Measurements from ENCODE around the gene RHBDL1.

RHBDL1 gene

DNA sequence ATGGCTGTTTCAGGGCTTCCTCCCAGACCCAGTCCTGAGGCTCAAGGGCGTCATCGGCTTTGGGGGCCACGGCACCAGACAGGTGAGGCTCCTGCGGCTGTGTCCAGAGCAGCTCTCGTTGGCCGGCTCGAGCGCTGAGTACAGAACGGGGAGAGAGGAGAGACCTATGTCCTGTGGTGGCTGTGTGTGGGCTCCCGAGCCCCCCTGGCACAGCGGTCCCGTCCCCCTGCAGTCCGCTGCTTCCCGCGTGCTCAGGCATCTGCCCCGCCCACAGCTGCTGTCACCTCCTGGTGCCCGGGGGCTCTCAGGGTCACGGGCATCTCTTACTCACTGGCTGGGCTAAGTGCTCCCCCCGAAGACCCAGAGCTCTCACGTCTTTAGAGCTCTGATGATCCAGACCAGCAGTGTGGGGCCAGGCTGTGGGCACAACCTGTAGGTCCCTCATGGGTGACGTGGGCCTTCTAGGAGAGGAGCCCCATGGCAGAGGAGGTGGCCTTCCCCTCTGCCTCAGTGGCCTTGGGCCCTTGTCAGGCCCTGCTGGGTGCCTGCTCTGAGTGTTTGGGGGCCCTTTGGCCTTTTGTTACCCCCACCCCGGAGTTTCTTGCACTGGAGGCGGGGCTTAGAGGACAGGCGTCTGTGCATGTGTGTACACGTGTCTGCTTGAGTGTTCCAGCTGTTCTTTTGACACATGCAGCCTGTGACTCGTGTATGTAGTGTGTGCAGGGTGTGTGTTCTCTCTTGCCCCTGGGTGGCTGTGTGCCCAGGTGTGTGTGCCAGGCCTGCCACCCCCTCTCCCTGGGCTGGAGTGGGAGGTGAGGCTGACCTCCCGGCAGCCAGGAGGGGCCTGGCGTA lies 22.8 kb upstream of the RHBDL1 start:
- no peak for DNase-seq (ENCODE audit: low read depth in 1 of 2, low spot score in 1 of 2)

DNA sequence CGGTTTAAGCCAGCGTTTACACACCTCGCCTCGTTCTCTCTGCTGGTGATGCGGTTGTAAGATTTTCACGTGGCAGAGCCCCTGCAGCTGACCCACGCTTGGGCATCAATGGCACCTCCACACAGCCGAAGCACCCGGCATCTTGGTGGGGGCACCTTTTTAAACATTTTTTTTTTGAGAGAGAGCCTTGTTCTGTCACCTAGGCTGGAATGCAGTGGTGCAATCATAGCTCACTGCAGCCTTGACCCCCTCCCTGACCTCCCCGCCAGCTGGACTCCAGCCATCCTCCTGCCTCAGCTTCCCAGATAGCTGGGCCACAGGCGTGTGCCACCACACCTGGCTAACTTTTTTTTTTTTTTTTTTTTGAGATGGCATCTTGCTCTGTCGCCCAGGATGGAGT lies 21.4 kb upstream of the RHBDL1 start:
- DNase-seq (ENCODE audit: low read depth in 1 of 2, low spot score in 1 of 2): no peak

DNA sequence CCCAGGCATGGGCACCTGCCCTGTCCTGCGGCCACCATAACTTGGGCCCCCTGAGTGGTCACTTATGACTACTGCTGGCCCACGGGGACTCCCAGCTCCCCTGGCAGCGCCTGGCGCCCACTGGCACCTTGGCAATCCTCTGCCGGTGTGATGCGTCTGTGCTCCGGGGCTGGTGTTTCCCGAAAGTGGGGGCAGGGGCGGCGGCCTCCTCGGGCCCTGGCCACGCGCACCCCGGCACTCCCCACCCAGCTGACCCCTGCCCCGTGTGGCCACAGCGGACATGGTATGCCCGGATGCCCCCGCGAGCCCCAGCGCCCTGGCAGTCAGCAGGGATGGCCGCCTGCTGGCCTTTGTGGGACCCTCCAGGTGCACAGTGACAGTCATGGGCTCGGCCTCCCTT lies 18.0 kb upstream of the RHBDL1 start:
- DNase-seq (ENCODE audit: low read depth in 1 of 2, low spot score in 1 of 2): no peak

- no peak for DNase-seq (ENCODE audit: low read depth in 1 of 2, low spot score in 1 of 2)
These were observed 16.5 kb upstream of the RHBDL1 start for GRCh38 chr16:658679-659571.

DNA sequence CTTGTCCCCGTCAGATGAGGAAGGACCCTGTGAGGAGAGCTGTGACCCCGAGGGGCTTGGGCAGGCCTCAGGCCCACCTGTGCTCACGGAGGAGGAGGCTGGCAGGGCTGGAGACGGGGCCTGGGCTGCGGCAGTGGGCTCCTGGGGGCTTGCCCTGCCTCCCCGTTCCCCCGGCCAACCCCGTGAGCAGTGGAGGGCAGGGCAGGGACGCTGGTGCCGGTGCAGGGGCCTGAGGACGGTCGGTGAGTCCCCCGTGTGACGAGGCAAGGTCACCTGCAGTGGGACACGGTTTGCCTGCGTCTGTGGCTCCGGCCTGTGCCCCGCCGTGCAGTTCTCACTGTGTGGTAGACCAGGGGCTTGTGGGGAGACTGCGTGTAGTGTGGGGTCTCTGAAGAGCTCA lies 15.9 kb upstream of the RHBDL1 start:
- DNase-seq (ENCODE audit: low read depth in 1 of 2, low spot score in 1 of 2): no peak

GRCh38 chr16:660132-660458 lies 15.4 kb upstream of the RHBDL1 start:
- no peak for DNase-seq (ENCODE audit: low read depth in 1 of 2, low spot score in 1 of 2)

GRCh38 chr16:660459-661183 lies 14.8 kb upstream of the RHBDL1 start:
- peak in 1 of 2 donors; percentile 48 for DNase-seq (ENCODE audit: low read depth in 1 of 2, low spot score in 1 of 2)

DNA sequence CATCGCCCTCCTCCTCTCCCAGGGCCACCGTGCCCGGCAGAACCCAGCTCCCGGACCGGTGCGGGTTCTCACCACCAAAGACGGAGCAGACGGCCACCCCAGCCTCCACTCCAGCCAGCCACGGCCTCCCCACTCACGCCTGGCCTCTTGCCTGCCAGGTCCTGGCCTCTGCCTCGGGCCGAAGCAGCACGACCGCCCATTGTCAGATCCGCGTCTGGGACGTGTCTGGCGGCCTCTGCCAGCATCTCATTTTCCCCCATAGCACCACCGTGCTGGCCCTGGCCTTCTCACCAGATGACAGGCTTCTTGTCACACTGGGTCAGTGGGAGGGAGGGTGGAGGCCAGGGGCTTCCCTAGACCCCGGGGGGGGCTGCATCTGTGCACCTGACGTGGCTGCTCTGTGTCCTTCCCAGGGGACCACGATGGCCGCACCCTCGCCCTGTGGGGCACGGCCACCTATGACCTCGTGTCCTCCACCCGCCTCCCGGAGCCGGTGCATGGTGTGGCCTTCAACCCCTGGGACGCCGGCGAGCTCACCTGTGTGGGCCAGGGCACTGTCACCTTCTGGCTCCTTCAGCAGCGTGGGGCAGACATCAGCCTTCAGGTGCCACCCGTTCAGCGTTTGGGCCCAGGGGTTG lies 14.2 kb upstream of the RHBDL1 start:
- no peak for DNase-seq (ENCODE audit: low read depth in 1 of 2, low spot score in 1 of 2)

GRCh38 chr16:662095-662494 lies 13.4 kb upstream of the RHBDL1 start:
- DNase-seq (ENCODE audit: low read depth in 1 of 2, low spot score in 1 of 2): no peak

- DNase-seq (ENCODE audit: low read depth in 1 of 2, low spot score in 1 of 2): no peak
These were observed 12.9 kb upstream of the RHBDL1 start for GRCh38 chr16:662597-662996.

DNA sequence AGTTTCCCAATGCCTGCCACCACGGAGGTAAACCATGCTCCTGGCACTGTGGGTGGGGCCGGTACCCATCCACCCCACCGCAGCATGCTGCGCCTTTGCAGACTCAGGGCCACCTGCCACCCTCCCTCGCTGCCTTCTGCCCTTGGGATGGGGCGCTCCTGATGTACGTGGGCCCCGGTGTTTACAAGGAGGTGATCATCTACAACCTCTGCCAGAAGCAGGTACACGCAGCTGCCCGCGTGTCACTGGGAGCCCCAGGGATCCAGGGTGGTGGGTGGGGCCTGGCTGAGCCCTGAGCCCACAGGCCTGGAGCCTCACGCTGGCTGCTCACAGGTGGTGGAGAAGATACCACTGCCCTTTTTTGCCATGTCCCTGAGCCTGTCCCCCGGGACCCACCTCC lies 8.9 kb upstream of the RHBDL1 start:
- DNase-seq (ENCODE audit: low read depth in 1 of 2, low spot score in 1 of 2): no peak

GRCh38 chr16:667113-667779 lies 8.2 kb upstream of the RHBDL1 start:
- no peak for DNase-seq (ENCODE audit: low read depth in 1 of 2, low spot score in 1 of 2)

GRCh38 chr16:667780-668518 lies 7.5 kb upstream of the RHBDL1 start, which contains the start of gene RHOT2:
TSS of gene RHOT2 (plus strand) at chr16:668132. CDS start at chr16:668200, 68 bp downstream.
- peak; percentile 85 to 88 for DNase-seq (ENCODE audit: low read depth in 1 of 2, low spot score in 1 of 2)

- DNase-seq (ENCODE audit: low read depth in 1 of 2, low spot score in 1 of 2): no peak
These were observed 6.8 kb upstream of the RHBDL1 start for GRCh38 chr16:668519-669171.

DNA sequence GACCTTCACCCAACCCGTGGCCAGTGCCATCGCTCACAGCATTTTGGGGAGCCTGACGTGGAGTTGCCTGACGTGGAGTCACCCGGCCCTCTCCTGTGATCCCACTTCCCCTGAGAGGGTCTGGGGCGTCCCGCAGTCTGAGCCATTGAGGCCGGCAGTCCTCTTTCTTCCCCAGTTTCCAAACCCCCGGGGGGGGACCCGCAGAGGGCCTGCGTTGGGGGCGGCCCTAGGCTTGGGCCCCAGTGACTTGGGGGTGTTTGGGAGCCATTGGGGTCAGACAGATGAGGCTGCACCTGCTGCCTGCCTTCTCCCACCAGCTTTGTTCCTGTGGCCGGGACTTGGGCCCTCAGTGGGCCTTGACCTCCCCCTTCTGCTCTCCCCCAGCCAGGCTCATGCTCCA lies 5.8 kb upstream of the RHBDL1 start:
- DNase-seq (ENCODE audit: low read depth in 1 of 2, low spot score in 1 of 2): no peak

DNA sequence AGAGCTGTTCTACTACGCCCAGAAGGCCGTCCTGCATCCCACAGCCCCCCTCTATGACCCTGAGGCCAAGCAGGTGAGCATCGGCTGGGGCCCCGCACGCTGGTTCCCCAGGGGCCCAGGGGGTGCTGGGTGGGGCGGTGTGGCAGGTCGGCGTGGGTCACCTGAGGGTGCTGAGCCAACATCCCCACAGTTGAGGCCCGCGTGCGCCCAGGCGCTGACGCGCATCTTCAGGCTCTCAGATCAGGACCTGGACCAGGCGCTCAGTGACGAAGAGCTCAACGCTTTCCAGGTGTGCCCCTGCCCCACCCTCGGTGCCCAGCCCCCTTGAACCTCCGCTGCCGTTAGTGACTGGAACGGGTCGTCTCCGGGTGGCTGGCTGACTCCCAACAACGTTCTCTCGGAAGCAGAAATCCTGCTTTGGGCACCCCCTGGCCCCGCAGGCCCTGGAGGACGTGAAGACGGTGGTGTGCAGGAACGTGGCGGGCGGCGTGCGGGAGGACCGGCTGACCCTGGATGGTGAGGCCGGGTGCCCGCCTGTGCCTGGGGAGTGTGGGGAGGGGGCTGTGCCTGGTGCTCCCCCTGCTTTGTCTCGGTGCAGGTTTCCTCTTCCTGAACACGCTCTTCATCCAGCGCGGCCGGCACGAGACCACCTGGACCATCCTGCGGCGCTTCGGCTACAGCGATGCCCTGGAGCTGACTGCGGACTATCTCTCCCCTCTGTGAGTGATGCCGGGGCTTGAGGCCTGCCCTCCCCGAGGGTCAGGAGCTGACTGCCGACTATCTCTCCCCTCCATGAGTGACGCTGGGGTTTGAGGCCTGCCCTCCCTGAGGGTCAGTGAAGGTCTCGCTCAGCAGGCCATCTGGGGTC lies 4.8 kb upstream of the RHBDL1 start:
- DNase-seq (ENCODE audit: low read depth in 1 of 2, low spot score in 1 of 2): no peak

GRCh38 chr16:671353-672131 lies 3.9 kb upstream of the RHBDL1 start:
- DNase-seq (ENCODE audit: low read depth in 1 of 2, low spot score in 1 of 2): no peak

GRCh38 chr16:672371-672770 lies 3.1 kb upstream of the RHBDL1 start:
- DNase-seq (ENCODE audit: low read depth in 1 of 2, low spot score in 1 of 2): no peak
